Measurements from ENCODE around the gene PDE8B.

- TF ChIP-seq, protein P1, sequence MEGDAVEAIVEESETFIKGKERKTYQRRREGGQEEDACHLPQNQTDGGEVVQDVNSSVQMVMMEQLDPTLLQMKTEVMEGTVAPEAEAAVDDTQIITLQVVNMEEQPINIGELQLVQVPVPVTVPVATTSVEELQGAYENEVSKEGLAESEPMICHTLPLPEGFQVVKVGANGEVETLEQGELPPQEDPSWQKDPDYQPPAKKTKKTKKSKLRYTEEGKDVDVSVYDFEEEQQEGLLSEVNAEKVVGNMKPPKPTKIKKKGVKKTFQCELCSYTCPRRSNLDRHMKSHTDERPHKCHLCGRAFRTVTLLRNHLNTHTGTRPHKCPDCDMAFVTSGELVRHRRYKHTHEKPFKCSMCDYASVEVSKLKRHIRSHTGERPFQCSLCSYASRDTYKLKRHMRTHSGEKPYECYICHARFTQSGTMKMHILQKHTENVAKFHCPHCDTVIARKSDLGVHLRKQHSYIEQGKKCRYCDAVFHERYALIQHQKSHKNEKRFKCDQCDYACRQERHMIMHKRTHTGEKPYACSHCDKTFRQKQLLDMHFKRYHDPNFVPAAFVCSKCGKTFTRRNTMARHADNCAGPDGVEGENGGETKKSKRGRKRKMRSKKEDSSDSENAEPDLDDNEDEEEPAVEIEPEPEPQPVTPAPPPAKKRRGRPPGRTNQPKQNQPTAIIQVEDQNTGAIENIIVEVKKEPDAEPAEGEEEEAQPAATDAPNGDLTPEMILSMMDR (IDR thresholded peaks at IDR 0.05), result no peak
- TF ChIP-seq EZH2 (IDR thresholded peaks at IDR 0.05; ENCODE audit: borderline replicate concordance, insufficient read depth, low read depth, low read length, poor library complexity, severe bottlenecking), result no peak
These were observed 214.9 kb downstream of the PDE8B start for GRCh38 chr5:77425420-77425819.
